RWPE1 (cell line): Measurements from ENCODE around the gene RIT2.

Experiments
- CTCF ChIA-PET: fragments of 350-600 bp; sonication (Branson Sonifier 250); formaldehyde crosslinking; extraction: SDS; loops from one replicate; lab custom pipeline; 2021; lab: Yijun Ruan, JAX
- POLR2A ChIA-PET: fragments of 400-600 bp; formaldehyde crosslinking; extraction: SDS; loops from one replicate; lab custom pipeline; 2020; ENCODE audit warnings: antibody characterized with exemption; ENCODE audit not compliant: low non-redundant PET; lab: Yijun Ruan, JAX
- DNase-seq: peaks from one replicate; pipeline ENCODE4 v3.0.0; 2012; ENCODE audit warnings: low spot score
- H3K27ac ChIP-seq: fragments of 450-650 bp; 2 replicates; pipeline ENCODE4 v1.5.1; 2017
- CTCF ChIP-seq: fragments of 450-650 bp; conservative IDR thresholded peaks from 2 replicates; pipeline ENCODE4 v1.5.1; 2017; ENCODE audit warnings: low read depth, mild to moderate bottlenecking

The RIT2 gene

GRCh38 chr18:42959528-42959927, 156.0 kb downstream of the RIT2 start:
- ChIA-PET POLR2A (no interaction called here), CTCF (no interaction called here)
- no peak for DNase-seq

GRCh38 chr18:42958353-42958752, 157.1 kb downstream of the RIT2 start:
- DNase-seq = no peak
- no peak for TF ChIP-seq CTCF
- ChIA-PET POLR2A (no interaction called here), CTCF (no interaction called here)
- no peak overlapping the region for H3K27ac ChIP-seq

More at GRCh38 chr18:42959528-42959927, 156.0 kb downstream of the RIT2 start:
- TF ChIP-seq CTCF = no peak
- H3K27ac ChIP-seq = no peak overlapping the region

GRCh38 chr18:42956287-42956686, 159.2 kb downstream of the RIT2 start:
- H3K27ac ChIP-seq = no peak overlapping the region
- ChIA-PET CTCF (no interaction called here), POLR2A (no interaction called here)
- no peak for DNase-seq
- no peak for TF ChIP-seq CTCF

GRCh38 chr18:42954887-42955286, 160.6 kb downstream of the RIT2 start:
- DNase-seq = no peak
- POLR2A ChIA-PET = no interaction called here
- TF ChIP-seq CTCF = no peak
- H3K27ac ChIP-seq = no peak overlapping the region
- CTCF ChIA-PET = no interaction called here

- H3K27ac ChIP-seq = no peak overlapping the region
- no peak for TF ChIP-seq CTCF
- ChIA-PET CTCF (no interaction called here), POLR2A (no interaction called here)
- no peak for DNase-seq
Measured at GRCh38 chr18:42953306-42953705, 162.2 kb downstream of the RIT2 start.

GRCh38 chr18:42950732-42951131, 164.8 kb downstream of the RIT2 start:
- ChIA-PET CTCF (no interaction called here), POLR2A (no interaction called here)
- no peak for TF ChIP-seq CTCF
- DNase-seq = no peak
- no peak overlapping the region for H3K27ac ChIP-seq

GRCh38 chr18:42948831-42949230, 166.7 kb downstream of the RIT2 start:
- no peak for DNase-seq
- ChIA-PET CTCF (no interaction called here), POLR2A (no interaction called here)
- no peak overlapping the region for H3K27ac ChIP-seq
- TF ChIP-seq CTCF = no peak
